Chondrocyte (in vitro differentiated cells): ENCODE results near the gene CTCFL. TPM values are rescaled to one million over a fixed set of nuclear protein-coding genes. Genes with fewer than 3 reads are reported as not detected.
"Not testable (repeated sequence)": the region's sequence is repeated elsewhere in the genome, so short reads cannot be mapped to it uniquely, and the experiment has no call there.

ENCODE experiments used
- DNase-seq: peaks from one replicate; pipeline ENCODE4 v3.0.0; 2021; ENCODE audit warnings: mixed read lengths, low spot score
- H3K27ac Mint-ChIP-seq: one replicate; pipeline ENCODE4 v1.8.0; 2021; ENCODE audit warnings: mild to moderate bottlenecking, moderate library complexity, mixed read lengths; ENCODE audit not compliant: unreplicated experiment
- H3K27me3 Mint-ChIP-seq: 2 replicates; pipeline ENCODE4 v1.8.0; 2021; ENCODE audit warnings: low read depth, mixed read lengths
- H3K36me3 Mint-ChIP-seq: 2 replicates; pipeline ENCODE4 v1.8.0; 2021; ENCODE audit warnings: low read depth, mixed read lengths
- H3K4me1 Mint-ChIP-seq: 2 replicates; pipeline ENCODE4 v1.8.0; 2021; ENCODE audit warnings: low read depth, mild to moderate bottlenecking, mixed read lengths
- H3K4me3 Mint-ChIP-seq: one replicate; pipeline ENCODE4 v1.8.0; 2021; ENCODE audit warnings: mild to moderate bottlenecking, moderate library complexity, mixed read lengths; ENCODE audit not compliant: unreplicated experiment
- H3K9me3 Mint-ChIP-seq: 2 replicates; pipeline ENCODE4 v1.8.0; 2021; ENCODE audit warnings: low read depth, mixed read lengths
- total RNA-seq: library from RNA; stranded (reverse); gene quantifications from 3 replicates; pipeline ENCODE4 v1.2.1, GENCODE V29; 2021
- TF ChIP-seq, protein P1 (sequence below): fragments of 200-600 bp; sonication (generic); IDR thresholded peaks from 2 replicates; pipeline ENCODE4 v1.5.0; 2021; ENCODE audit warnings: antibody characterized with exemption, mild to moderate bottlenecking, moderate library complexity

CTCFL gene
- total RNA-seq, 1 donor from 2014 or later = not detected

DNA sequence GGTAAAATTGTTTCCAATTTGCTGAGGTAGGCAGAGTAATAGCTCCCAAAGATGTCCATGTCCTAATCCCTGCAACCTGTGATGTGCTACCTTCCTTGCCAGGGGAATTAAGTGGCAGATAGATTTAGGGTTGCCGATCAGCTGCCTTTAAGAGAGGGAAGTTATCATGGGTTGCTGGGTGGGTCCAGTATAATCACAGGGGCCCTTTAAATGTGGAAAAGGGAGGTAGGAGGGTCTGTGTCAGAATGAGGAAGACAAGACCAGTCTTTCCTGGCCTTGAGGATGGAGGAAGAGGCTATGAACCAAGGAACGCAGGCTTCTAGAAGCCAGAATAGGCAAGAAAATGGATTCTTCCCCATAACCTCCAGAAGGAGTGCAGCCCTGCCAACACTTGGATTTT lies 50.7 kb downstream of the CTCFL start:
- Mint-ChIP-seq H3K9me3 (peaks cover 4% of the 10 kb centered on the region), H3K4me3 (no peak overlapping the region), H3K4me1 (peaks cover 7% of the 10 kb centered on the region), H3K27ac (no peak overlapping the region), H3K36me3 (no peaks in the 10 kb centered on the region), H3K27me3 (peaks cover 8% of the 10 kb centered on the region)
- no peak for DNase-seq
- TF ChIP-seq, protein P1, sequence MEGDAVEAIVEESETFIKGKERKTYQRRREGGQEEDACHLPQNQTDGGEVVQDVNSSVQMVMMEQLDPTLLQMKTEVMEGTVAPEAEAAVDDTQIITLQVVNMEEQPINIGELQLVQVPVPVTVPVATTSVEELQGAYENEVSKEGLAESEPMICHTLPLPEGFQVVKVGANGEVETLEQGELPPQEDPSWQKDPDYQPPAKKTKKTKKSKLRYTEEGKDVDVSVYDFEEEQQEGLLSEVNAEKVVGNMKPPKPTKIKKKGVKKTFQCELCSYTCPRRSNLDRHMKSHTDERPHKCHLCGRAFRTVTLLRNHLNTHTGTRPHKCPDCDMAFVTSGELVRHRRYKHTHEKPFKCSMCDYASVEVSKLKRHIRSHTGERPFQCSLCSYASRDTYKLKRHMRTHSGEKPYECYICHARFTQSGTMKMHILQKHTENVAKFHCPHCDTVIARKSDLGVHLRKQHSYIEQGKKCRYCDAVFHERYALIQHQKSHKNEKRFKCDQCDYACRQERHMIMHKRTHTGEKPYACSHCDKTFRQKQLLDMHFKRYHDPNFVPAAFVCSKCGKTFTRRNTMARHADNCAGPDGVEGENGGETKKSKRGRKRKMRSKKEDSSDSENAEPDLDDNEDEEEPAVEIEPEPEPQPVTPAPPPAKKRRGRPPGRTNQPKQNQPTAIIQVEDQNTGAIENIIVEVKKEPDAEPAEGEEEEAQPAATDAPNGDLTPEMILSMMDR = no peak

DNA sequence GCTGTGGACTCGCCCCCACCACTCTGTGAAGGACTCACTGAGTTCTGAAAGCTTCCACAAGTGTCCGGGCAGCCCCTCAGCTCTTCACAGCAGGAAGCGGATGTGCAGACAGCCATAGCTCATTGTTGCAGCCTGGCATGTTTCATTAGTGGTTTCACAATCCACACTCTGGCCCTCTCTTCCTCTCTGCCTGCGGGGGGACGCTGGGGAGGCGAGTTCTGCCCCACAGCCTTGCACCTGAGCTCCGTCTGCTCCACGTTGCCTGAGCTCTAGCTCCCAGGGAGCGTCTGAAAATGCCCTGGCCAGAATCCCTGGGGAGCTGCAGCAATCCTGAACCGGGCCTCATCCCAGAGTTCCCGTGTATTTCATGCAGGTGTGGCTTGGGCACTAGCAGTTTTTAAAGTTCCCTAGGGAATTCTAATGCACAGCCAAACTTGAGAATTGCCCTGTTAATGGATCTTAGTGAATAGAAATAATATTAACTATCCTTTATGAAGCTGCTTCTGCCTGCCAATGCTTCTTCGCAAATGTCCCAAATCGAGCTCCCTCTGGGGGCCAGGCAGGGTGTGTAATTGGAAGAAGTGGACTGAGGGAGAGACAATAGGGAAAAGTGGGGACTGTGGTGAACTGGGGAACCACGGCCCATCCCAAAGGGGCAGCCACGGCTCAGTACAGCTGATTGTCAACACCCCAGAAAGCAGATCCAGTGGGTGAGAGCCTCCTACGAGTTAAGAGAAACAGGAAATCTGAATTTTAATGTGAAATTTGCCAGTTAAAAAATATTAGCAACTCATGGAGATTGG lies 51.5 kb downstream of the CTCFL start:
- H3K4me1 Mint-ChIP-seq = peaks cover 7% of the 10 kb centered on the region
- H3K9me3 Mint-ChIP-seq = peaks cover 4% of the 10 kb centered on the region
- no peak overlapping the region for H3K4me3 Mint-ChIP-seq
- H3K27ac Mint-ChIP-seq = no peak overlapping the region
- H3K27me3 Mint-ChIP-seq = peaks cover 6% of the 10 kb centered on the region
- DNase-seq = no peak
- no peaks in the 10 kb centered on the region for H3K36me3 Mint-ChIP-seq
- TF ChIP-seq, protein P1 = no peak

DNA sequence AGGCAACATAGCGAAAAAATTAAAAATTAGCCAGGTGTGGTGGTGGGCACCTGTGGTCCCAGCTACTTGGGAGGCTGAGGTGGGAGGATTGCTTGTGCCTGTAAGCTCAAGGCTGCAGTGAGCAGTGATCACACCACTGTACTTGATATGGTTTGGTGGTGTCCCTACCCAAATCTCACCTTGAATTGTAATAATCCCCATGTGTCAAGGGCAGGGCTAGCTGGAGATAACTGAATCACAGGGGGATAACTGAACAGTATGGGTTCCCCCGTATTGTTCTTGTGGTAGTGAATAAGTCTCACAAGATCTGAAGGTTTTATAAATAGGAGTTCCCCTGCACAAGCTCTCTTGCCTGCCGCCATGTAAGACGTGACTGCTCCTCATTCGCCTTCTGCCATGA lies 52.5 kb downstream of the CTCFL start:
- DNase-seq, H3K36me3 Mint-ChIP-seq, H3K27me3 Mint-ChIP-seq: not testable (repeated sequence)

DNA sequence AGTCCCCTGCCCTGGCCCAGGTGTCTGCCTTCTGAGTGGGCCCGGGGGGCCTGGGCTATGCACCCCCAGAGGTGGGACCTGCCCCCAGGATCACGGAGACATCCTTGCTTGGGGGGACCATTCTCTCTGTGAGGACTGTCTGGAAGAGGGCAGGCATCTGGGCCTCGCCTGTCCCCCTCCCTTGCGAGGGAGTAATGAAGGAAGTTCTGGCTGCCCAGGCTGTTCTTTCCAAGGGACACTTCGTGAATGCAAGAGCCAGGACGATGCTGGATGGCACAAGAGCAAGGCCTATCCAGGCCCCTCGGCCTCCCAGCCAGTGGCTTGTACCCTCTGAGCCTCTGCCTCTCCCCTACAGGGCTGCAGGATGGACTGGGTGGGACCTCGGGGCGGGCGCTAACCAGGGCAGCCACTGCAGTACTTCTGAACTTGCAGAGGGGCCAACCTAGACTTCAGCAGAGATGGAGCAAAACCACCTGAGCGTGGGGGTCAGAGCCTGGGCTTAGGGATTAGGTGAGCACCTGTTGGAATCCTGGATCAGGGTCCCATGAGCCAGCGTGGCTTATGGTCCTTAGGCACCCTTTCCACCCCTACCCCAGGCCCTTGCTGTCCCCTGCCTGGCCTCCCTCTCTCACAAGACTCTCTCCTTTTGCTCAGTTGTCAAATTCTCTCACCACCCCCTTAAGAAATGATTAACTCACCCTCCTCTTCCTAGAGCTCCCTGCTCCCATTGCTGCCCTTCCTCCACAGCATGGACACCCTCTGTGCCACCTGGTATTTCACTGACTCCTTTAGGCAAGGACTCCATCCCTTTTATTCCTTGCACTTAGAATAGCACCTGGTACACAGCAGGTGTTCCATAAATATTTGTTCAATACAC lies 53.2 kb downstream of the CTCFL start:
- H3K4me1 Mint-ChIP-seq = peaks cover 7% of the 10 kb centered on the region
- TF ChIP-seq, protein P1 = no peak
- no peak overlapping the region for H3K4me3 Mint-ChIP-seq
- no peak overlapping the region for H3K27ac Mint-ChIP-seq
- peaks cover 4% of the 10 kb centered on the region for H3K9me3 Mint-ChIP-seq
- no peaks in the 10 kb centered on the region for H3K36me3 Mint-ChIP-seq
- DNase-seq = peak; percentile 53
- peaks cover 6% of the 10 kb centered on the region for H3K27me3 Mint-ChIP-seq

More for the DNA sequence above, 52.5 kb downstream of the CTCFL start:
- H3K9me3 Mint-ChIP-seq, H3K4me3 Mint-ChIP-seq, H3K27ac Mint-ChIP-seq, H3K4me1 Mint-ChIP-seq: not testable (repeated sequence)

DNA sequence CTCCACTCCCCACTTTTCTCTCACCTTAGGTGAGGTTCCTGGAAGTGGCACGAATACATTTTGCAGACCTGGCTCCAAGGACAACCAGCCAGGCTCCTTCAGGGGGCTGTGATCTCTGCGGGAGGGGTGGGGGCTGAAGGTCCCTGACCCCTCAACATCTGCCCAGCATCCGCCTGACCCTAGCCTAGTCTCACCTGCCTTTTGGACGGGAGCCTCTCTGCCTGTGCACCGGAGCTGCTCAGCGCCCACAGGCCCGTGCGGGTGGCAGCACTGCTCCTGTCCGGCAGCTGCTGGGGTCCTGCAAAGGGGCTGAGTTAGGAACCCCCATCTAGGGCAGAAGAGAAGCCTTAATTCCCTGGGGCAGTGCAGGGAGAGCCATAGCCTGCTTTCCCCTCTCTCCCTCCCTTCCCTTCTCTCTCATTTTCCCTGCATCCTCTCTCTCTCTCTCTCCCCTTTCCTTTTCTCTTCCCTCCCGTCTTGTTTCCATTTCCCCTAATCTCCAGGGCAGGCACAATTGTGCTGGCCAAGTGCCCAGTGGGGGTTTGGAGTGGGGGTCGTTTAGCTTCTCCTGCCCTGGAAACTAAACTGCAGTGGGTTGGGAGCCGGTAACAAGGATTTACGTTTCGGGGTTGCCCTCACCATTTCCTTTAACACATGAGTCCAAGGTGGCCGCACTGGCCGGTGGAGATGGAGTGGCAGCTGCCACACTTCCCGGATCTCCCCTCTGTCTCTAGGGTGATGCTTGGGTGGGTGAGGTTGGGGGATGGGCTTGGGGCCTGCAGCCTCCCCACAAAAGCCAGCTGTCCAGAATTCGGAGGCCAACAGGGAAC lies 54.1 kb downstream of the CTCFL start:
- no peak overlapping the region for H3K4me3 Mint-ChIP-seq

More for the DNA sequence above, 54.1 kb downstream of the CTCFL start:
- H3K27ac Mint-ChIP-seq = no peak overlapping the region
- peaks cover 6% of the 10 kb centered on the region for H3K27me3 Mint-ChIP-seq
- peak; percentile 81 for DNase-seq
- no peaks in the 10 kb centered on the region for H3K36me3 Mint-ChIP-seq
- TF ChIP-seq, protein P1 = no peak
- H3K4me1 Mint-ChIP-seq = peaks cover 7% of the 10 kb centered on the region
- H3K9me3 Mint-ChIP-seq = peaks cover 4% of the 10 kb centered on the region
